ENCODE results near the gene SIX5.
A peak's percentile ranks its signal among the peaks of the same experiment; 100 is the strongest.

Gene SIX5

GRCh38 chr19:45782820-45783785 is 14.1 kb upstream of the SIX5 start:
- Histone ChIP-seq H3K4me1 (ENCODE audit: insufficient read depth, insufficient read length) (peaks cover 23% of the 10 kb centered on the region), H3K9ac (ENCODE audit: insufficient read length, low read depth) (peak overlapping the region; percentile 50), H3K27me3 (ENCODE audit: insufficient read depth, insufficient read length) (no peaks in the 10 kb centered on the region), H3K9me3 (ENCODE audit: insufficient read depth, low read length) (no peaks in the 10 kb centered on the region), H3K4me3 (ENCODE audit: insufficient read length, low read depth) (no peak overlapping the region), H3K36me3 (ENCODE audit: insufficient read depth, insufficient read length, low read length) (peaks cover 48% of the 10 kb centered on the region)
- no peak for DNase-seq (ENCODE audit: low read depth, low spot score)
- no peak for TF ChIP-seq YY1 (IDR thresholded peaks at IDR 0.05; ENCODE audit: insufficient read depth, insufficient read length)
- TF ChIP-seq ZNF274 (IDR thresholded peaks at IDR 0.05; ENCODE audit: low read depth, low read length): no peak
- no peak for TF ChIP-seq SUZ12 (IDR thresholded peaks at IDR 0.05; ENCODE audit: extremely low read depth, insufficient read depth, insufficient read length)

- H3K36me3 ChIP-seq (ENCODE audit: insufficient read depth, insufficient read length, low read length): peaks cover 50% of the 10 kb centered on the region
- no peak for TF ChIP-seq SUZ12 (IDR thresholded peaks at IDR 0.05; ENCODE audit: extremely low read depth, insufficient read depth, insufficient read length)
- TF ChIP-seq ZNF274 (IDR thresholded peaks at IDR 0.05; ENCODE audit: low read depth, low read length): no peak
- TF ChIP-seq YY1 (IDR thresholded peaks at IDR 0.05; ENCODE audit: insufficient read depth, insufficient read length): no peak
- H3K4me1 ChIP-seq (ENCODE audit: insufficient read depth, insufficient read length): peaks cover 23% of the 10 kb centered on the region
- no peak for DNase-seq (ENCODE audit: low read depth, low spot score)
- no peaks in the 10 kb centered on the region for H3K27me3 ChIP-seq (ENCODE audit: insufficient read depth, insufficient read length)
- no peaks in the 10 kb centered on the region for H3K9me3 ChIP-seq (ENCODE audit: insufficient read depth, low read length)
- H3K9ac ChIP-seq (ENCODE audit: insufficient read length, low read depth): peak within 1 kb of the TSS; percentile 74
- H3K4me3 ChIP-seq (ENCODE audit: insufficient read length, low read depth): peak within 1 kb of the TSS; percentile 8
Measured at GRCh38 chr19:45782162-45782691, 13.2 kb upstream of the SIX5 start, which contains the start of gene DMPK. DMPK (minus strand) TSS chr19:45782490; CDS start chr19:45782352, 138 bp downstream.

- TF ChIP-seq SUZ12 (IDR thresholded peaks at IDR 0.05; ENCODE audit: extremely low read depth, insufficient read depth, insufficient read length) (no peak), YY1 (IDR thresholded peaks at IDR 0.05; ENCODE audit: insufficient read depth, insufficient read length) (no peak), ZNF274 (IDR thresholded peaks at IDR 0.05; ENCODE audit: low read depth, low read length) (no peak)
- peaks cover 27% of the 10 kb centered on the region for H3K4me1 ChIP-seq (ENCODE audit: insufficient read depth, insufficient read length)
- peak overlapping the region; percentile 50 for H3K9ac ChIP-seq (ENCODE audit: insufficient read length, low read depth)
- peak overlapping the region; percentile 8 for H3K4me3 ChIP-seq (ENCODE audit: insufficient read length, low read depth)
- peaks cover 50% of the 10 kb centered on the region for H3K36me3 ChIP-seq (ENCODE audit: insufficient read depth, insufficient read length, low read length)
- no peaks in the 10 kb centered on the region for H3K9me3 ChIP-seq (ENCODE audit: insufficient read depth, low read length)
- no peaks in the 10 kb centered on the region for H3K27me3 ChIP-seq (ENCODE audit: insufficient read depth, insufficient read length)
- no peak for DNase-seq (ENCODE audit: low read depth, low spot score)
Measured at GRCh38 chr19:45781214-45782161, 12.4 kb upstream of the SIX5 start.

GRCh38 chr19:45780448-45781213 is 11.6 kb upstream of the SIX5 start:
- Histone ChIP-seq H3K9ac (ENCODE audit: insufficient read length, low read depth) (peak overlapping the region; percentile 56), H3K4me1 (ENCODE audit: insufficient read depth, insufficient read length) (peaks cover 27% of the 10 kb centered on the region), H3K27me3 (ENCODE audit: insufficient read depth, insufficient read length) (no peaks in the 10 kb centered on the region), H3K9me3 (ENCODE audit: insufficient read depth, low read length) (no peaks in the 10 kb centered on the region), H3K36me3 (ENCODE audit: insufficient read depth, insufficient read length, low read length) (peaks cover 44% of the 10 kb centered on the region), H3K4me3 (ENCODE audit: insufficient read length, low read depth) (no peak overlapping the region)
- no peak for DNase-seq (ENCODE audit: low read depth, low spot score)
- TF ChIP-seq SUZ12 (IDR thresholded peaks at IDR 0.05; ENCODE audit: extremely low read depth, insufficient read depth, insufficient read length) (no peak), YY1 (IDR thresholded peaks at IDR 0.05; ENCODE audit: insufficient read depth, insufficient read length) (no peak), ZNF274 (IDR thresholded peaks at IDR 0.05; ENCODE audit: low read depth, low read length) (no peak)

GRCh38 chr19:45780146-45780447 is 11.0 kb upstream of the SIX5 start:
- Histone ChIP-seq H3K27me3 (ENCODE audit: insufficient read depth, insufficient read length) (no peaks in the 10 kb centered on the region), H3K4me1 (ENCODE audit: insufficient read depth, insufficient read length) (peaks cover 27% of the 10 kb centered on the region), H3K9me3 (ENCODE audit: insufficient read depth, low read length) (no peaks in the 10 kb centered on the region), H3K4me3 (ENCODE audit: insufficient read length, low read depth) (no peak overlapping the region), H3K36me3 (ENCODE audit: insufficient read depth, insufficient read length, low read length) (peaks cover 43% of the 10 kb centered on the region), H3K9ac (ENCODE audit: insufficient read length, low read depth) (peak overlapping the region; percentile 26)
- no peak for TF ChIP-seq SUZ12 (IDR thresholded peaks at IDR 0.05; ENCODE audit: extremely low read depth, insufficient read depth, insufficient read length)
- no peak for TF ChIP-seq ZNF274 (IDR thresholded peaks at IDR 0.05; ENCODE audit: low read depth, low read length)
- TF ChIP-seq YY1 (IDR thresholded peaks at IDR 0.05; ENCODE audit: insufficient read depth, insufficient read length): no peak
- no peak for DNase-seq (ENCODE audit: low read depth, low spot score)
